OCI-LY7 (cell line): ENCODE data around the gene ACOT8.
"Not testable (repeated sequence)": the region's sequence is repeated elsewhere in the genome, so short reads cannot be mapped to it uniquely, and the experiment has no call there.

Experiments used
- EZH2phosphoT487 ChIP-seq: fragments of 200-600 bp; sonication (generic); IDR thresholded peaks from 2 replicates; pipeline ENCODE4 v1.6.1; 2018; ENCODE audit warnings: low read depth, borderline replicate concordance, mild to moderate bottlenecking, mixed run types, antibody characterized with exemption, low read length, moderate library complexity, mixed read lengths
- TF ChIP-seq, protein P1 (sequence below): fragments of 200-600 bp; sonication (generic); conservative IDR thresholded peaks from 2 replicates; pipeline ENCODE4 v1.5.1; 2014; ENCODE audit warnings: mild to moderate bottlenecking, antibody characterized with exemption, low read length, moderate library complexity, mixed read lengths

DNA sequence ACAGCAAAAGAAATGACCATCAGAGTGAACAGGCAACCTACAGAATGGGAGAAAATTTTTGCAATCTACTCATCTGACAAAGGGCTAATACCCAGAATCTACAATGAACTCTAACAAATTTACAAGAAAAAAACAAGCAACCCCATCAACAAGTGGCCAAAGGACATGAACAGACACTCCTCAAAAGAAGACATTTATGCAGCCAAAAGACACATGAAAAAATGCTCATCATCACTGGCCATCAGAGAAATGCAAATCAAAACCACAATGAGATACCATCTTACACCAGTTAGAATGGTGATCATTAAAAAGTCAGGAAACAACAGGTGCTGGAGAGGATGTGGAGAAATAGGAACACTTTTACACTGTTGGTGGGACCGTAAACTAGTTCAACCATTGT is 59.7 kb downstream of the ACOT8 start:
- TF ChIP-seq, protein P1, sequence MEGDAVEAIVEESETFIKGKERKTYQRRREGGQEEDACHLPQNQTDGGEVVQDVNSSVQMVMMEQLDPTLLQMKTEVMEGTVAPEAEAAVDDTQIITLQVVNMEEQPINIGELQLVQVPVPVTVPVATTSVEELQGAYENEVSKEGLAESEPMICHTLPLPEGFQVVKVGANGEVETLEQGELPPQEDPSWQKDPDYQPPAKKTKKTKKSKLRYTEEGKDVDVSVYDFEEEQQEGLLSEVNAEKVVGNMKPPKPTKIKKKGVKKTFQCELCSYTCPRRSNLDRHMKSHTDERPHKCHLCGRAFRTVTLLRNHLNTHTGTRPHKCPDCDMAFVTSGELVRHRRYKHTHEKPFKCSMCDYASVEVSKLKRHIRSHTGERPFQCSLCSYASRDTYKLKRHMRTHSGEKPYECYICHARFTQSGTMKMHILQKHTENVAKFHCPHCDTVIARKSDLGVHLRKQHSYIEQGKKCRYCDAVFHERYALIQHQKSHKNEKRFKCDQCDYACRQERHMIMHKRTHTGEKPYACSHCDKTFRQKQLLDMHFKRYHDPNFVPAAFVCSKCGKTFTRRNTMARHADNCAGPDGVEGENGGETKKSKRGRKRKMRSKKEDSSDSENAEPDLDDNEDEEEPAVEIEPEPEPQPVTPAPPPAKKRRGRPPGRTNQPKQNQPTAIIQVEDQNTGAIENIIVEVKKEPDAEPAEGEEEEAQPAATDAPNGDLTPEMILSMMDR: not testable (repeated sequence)
- not testable (repeated sequence) for TF ChIP-seq EZH2phosphoT487
